ENCODE results near the gene HTR2C. TPM values are rescaled to one million over a fixed set of nuclear protein-coding genes. Genes with fewer than 3 reads are reported as not detected.
A peak's percentile ranks its signal among the peaks of the same experiment; 100 is the strongest.

Gene HTR2C
- polyA plus RNA-seq, 2 of the 4 experiments (the other 2 are of a cell fraction): not detected

DNA sequence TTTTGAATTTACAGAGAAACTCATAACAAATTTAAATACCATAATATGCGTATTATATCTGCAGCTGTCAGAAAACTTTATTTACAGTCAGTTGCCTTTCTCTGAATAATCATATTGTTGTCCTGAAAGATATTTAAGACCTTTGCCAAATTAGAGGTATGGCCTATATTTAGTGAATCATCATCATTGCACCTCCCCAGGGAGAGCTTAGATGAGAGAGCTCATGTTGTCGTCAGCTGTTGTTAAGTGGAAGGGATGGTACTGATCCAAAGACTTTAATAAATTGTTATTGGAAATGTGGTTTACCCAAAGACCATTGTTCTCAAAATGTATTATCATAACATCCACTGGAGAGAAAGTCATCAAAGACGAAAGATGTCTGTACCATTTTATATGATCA, 128.6 kb downstream of the HTR2C start:
- 42% methylated on average over 3 of the region's 3 CpGs for WGBS (ENCODE audit: missing lambda C conversion rate)
- Histone ChIP-seq H3K4me1 (no peaks in the 10 kb centered on the region), H3K4me2 (no peak overlapping the region), H3K9me3 (no peaks in the 10 kb centered on the region), H3K4me3 (no peak overlapping the region), H3K27ac (no peak overlapping the region)
- no peak for DNase-seq (ENCODE audit: low read depth in 1 of 2, low spot score in 1 of 2)
- ChIA-PET CTCF (no interaction called here), POLR2A (no interaction called here)
- FAIRE-seq: peak; percentile 98
- TF ChIP-seq FOSL2 (IDR thresholded peaks at IDR 0.05): no peak
- TF ChIP-seq FOSL2 (CRISPR knock-in tag; IDR thresholded peaks at IDR 0.05): no peak
- TF ChIP-seq BHLHE40 (IDR thresholded peaks at IDR 0.05; ENCODE audit: low read depth, low read length): no peak
- TF ChIP-seq ZC3H11A (IDR thresholded peaks at IDR 0.05): no peak
- no peak for ATAC-seq

DNA sequence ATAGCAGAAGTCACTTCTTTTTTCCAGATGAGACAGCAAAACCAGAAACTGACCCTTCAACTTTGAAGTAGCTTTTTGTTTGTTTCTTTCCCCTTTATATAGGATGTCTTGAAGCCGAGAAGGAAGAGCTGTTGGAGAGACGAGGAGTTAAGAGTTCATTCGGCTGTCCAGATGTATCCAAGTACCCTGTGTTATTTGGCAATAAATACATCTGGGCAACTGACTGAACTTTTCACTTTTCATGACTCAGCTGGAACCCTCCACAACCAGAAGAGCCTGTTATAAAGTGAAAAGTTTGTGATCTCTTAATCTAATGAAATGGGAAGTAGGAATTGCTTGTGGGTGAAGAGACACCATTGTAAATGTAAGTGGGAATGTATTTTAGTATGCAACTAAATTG, 131.2 kb downstream of the HTR2C start:
- Histone ChIP-seq H3K9me3 (no peaks in the 10 kb centered on the region), H3K27ac (no peak overlapping the region), H3K4me1 (no peaks in the 10 kb centered on the region), H3K4me3 (no peak overlapping the region), H3K4me2 (no peak overlapping the region)
- 3% methylated on average over 3 of the region's 3 CpGs for WGBS (ENCODE audit: missing lambda C conversion rate)
- DNase-seq (ENCODE audit: low read depth in 1 of 2, low spot score in 1 of 2): no peak
- FAIRE-seq: peak; percentile 83
- ChIA-PET CTCF (no interaction called here), POLR2A (no interaction called here)
- no peak for ATAC-seq
- TF ChIP-seq ZC3H11A (IDR thresholded peaks at IDR 0.05): no peak

DNA sequence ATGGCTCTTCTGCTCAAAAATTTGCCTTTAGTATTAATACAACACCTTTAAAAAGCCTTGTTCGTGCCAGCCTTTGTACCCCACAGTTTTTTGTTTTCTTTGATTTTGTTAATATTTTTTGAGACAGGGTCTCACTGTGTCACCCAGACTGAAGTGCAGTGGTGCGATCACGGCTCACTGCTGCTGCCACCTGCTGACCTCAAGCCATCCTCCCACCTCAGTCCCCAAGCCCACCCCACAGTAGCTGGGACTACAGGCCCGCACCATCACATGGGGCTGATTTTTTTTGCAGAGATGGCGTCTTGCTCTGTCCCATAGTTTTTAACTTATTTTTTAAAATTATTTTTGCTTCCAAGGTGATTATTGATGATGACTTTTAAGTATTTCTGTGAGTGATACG, 134.0 kb downstream of the HTR2C start:
- 14% methylated on average over 6 of the region's 6 CpGs for WGBS (ENCODE audit: missing lambda C conversion rate)
- Histone ChIP-seq H3K4me3 (no peak overlapping the region), H3K9me3 (no peaks in the 10 kb centered on the region), H3K4me2 (no peak overlapping the region), H3K4me1 (no peaks in the 10 kb centered on the region), H3K27ac (no peak overlapping the region)
- TF ChIP-seq CEBPB (IDR thresholded peaks at IDR 0.05): no peak
- TF ChIP-seq, protein P1, sequence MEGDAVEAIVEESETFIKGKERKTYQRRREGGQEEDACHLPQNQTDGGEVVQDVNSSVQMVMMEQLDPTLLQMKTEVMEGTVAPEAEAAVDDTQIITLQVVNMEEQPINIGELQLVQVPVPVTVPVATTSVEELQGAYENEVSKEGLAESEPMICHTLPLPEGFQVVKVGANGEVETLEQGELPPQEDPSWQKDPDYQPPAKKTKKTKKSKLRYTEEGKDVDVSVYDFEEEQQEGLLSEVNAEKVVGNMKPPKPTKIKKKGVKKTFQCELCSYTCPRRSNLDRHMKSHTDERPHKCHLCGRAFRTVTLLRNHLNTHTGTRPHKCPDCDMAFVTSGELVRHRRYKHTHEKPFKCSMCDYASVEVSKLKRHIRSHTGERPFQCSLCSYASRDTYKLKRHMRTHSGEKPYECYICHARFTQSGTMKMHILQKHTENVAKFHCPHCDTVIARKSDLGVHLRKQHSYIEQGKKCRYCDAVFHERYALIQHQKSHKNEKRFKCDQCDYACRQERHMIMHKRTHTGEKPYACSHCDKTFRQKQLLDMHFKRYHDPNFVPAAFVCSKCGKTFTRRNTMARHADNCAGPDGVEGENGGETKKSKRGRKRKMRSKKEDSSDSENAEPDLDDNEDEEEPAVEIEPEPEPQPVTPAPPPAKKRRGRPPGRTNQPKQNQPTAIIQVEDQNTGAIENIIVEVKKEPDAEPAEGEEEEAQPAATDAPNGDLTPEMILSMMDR (IDR thresholded peaks at IDR 0.05): peak; percentile 22; the same call in 1 of the 3 replicates
- peak in 1 of 2 experiments; percentile 17; a peak in 1 of 5 replicates for TF ChIP-seq RAD21 (conservative IDR thresholded peaks at IDR 0.05 in 1 of 2, IDR thresholded peaks at IDR 0.05 in 1 of 2)
- DNase-seq (ENCODE audit: low read depth in 1 of 2, low spot score in 1 of 2): peak in 1 of 2 experiments; percentile 2
- FAIRE-seq: no peak
- peak in 1 of 2 experiments; percentile 76; a peak in 3 of 6 replicates for ATAC-seq
- ChIA-PET POLR2A (no interaction called here), CTCF (no interaction called here)

DNA sequence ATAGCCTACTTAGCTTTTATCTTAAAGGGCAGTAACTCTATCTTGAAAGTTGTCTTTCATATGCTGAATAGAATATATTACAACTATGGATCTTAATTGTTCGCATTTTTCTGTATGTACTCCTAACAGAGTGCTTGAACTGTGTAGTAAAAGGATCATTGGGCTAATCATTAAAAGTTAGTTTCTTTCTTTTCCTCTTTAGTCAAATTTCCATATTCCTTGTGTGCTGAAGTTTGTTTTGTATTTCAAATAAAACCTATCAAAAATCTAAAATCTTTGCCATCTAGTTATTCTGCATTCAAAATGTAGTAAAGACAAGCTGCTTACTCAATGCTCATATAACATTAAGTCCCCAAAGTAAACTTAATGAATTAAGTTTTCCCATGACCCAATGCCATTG, 182.7 kb downstream of the HTR2C start:
- DNase-seq (ENCODE audit: low read depth in 1 of 2, low spot score in 1 of 2) (no peak), ATAC-seq (no peak), FAIRE-seq (peak; percentile 81)
- Histone ChIP-seq H3K4me3 (no peak overlapping the region), H3K9me3 (no peaks in the 10 kb centered on the region), H3K4me2 (no peak overlapping the region), H3K27ac (no peak overlapping the region), H3K4me1 (no peaks in the 10 kb centered on the region)
- no peak for TF ChIP-seq TFCP2L1 (CRISPR knock-in tag; IDR thresholded peaks at IDR 0.05)
- TF ChIP-seq, protein P2, sequence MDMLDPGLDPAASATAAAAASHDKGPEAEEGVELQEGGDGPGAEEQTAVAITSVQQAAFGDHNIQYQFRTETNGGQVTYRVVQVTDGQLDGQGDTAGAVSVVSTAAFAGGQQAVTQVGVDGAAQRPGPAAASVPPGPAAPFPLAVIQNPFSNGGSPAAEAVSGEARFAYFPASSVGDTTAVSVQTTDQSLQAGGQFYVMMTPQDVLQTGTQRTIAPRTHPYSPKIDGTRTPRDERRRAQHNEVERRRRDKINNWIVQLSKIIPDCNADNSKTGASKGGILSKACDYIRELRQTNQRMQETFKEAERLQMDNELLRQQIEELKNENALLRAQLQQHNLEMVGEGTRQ (IDR thresholded peaks at IDR 0.05): no peak
- TF ChIP-seq HOXA7 (CRISPR knock-in tag; IDR thresholded peaks at IDR 0.05): no peak
- no peak for TF ChIP-seq FOSB (CRISPR knock-in tag; IDR thresholded peaks at IDR 0.05)
- no peak for TF ChIP-seq JUNB (IDR thresholded peaks at IDR 0.05)
- TF ChIP-seq HOXB5 (CRISPR knock-in tag; IDR thresholded peaks at IDR 0.05): no peak
- TF ChIP-seq, protein P3, sequence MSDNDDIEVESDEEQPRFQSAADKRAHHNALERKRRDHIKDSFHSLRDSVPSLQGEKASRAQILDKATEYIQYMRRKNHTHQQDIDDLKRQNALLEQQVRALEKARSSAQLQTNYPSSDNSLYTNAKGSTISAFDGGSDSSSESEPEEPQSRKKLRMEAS (IDR thresholded peaks at IDR 0.05): no peak
- no peak for TF ChIP-seq EP300 (IDR thresholded peaks at IDR 0.05)
- TF ChIP-seq RFX5 (IDR thresholded peaks at IDR 0.05): no peak
- TF ChIP-seq, protein P4, sequence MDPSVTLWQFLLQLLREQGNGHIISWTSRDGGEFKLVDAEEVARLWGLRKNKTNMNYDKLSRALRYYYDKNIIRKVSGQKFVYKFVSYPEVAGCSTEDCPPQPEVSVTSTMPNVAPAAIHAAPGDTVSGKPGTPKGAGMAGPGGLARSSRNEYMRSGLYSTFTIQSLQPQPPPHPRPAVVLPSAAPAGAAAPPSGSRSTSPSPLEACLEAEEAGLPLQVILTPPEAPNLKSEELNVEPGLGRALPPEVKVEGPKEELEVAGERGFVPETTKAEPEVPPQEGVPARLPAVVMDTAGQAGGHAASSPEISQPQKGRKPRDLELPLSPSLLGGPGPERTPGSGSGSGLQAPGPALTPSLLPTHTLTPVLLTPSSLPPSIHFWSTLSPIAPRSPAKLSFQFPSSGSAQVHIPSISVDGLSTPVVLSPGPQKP (IDR thresholded peaks at IDR 0.05; ENCODE audit: low read depth, low read length): no peak
- TF ChIP-seq FOSL2 (IDR thresholded peaks at IDR 0.05): no peak
- no peak for TF ChIP-seq FOSL2 (CRISPR knock-in tag; IDR thresholded peaks at IDR 0.05)
- TF ChIP-seq EHF (CRISPR knock-in tag; IDR thresholded peaks at IDR 0.05): no peak
- TF ChIP-seq NR3C1 (IDR thresholded peaks at IDR 0.05): no peak
- TF ChIP-seq RNF2 (IDR thresholded peaks at IDR 0.05; ENCODE audit: borderline replicate concordance, low read depth): no peak
- CTCF ChIA-PET: no interaction called here
- POLR2A ChIA-PET: no interaction called here
- WGBS (ENCODE audit: missing lambda C conversion rate): 0% methylated on average over 1 of the region's 1 CpG

All from A549 (cell line).